AG04450 (cell line): ENCODE data around the gene PDE1C. TPM values are rescaled to one million over a fixed set of nuclear protein-coding genes. Genes with fewer than 3 reads are reported as not detected.
"Not testable (repeated sequence)": the region's sequence is repeated elsewhere in the genome, so short reads cannot be mapped to it uniquely, and the experiment has no call there.

Experiments used
- CTCF ChIA-PET: fragments of 300-600, 350-600 bp; formaldehyde crosslinking; extraction: SDS; loops from one replicate; lab custom pipeline; 2022; ENCODE audit warnings: antibody characterized with exemption, inconsistent platforms; lab: Charles Lee
- POLR2A ChIA-PET: fragments of 350-600 bp; formaldehyde crosslinking; extraction: SDS; loops from one replicate; lab custom pipeline; 2021; ENCODE audit warnings: antibody characterized with exemption, inconsistent platforms; lab: Yijun Ruan, JAX
- DNase-seq: peaks from one replicate; pipeline ENCODE4 v3.0.0-alpha.2; 2011; ENCODE audit warnings: low read depth, low spot score
- H3K27ac ChIP-seq: one replicate; pipeline ENCODE4 v1.5.1; 2012; ENCODE audit warnings: low read depth, low read length, control low read depth
- H3K27me3 ChIP-seq: one replicate; pipeline ENCODE4 v1.6.0; 2012; ENCODE audit warnings: low read length; ENCODE audit not compliant: control insufficient read depth, insufficient read depth
- H3K4me3 ChIP-seq: 2 replicates; pipeline ENCODE4 v1.5.1; 2011; ENCODE audit warnings: mild to moderate bottlenecking, low read depth, low read length, control low read depth
- H3K9me3 ChIP-seq: 2 replicates; pipeline ENCODE4 v1.5.1; 2012; ENCODE audit warnings: low read length; ENCODE audit not compliant: control insufficient read depth, insufficient read depth
- CTCF ChIP-seq: IDR thresholded peaks from 2 replicates; pipeline ENCODE4 v1.5.1; 2011; ENCODE audit warnings: low read depth, low read length, control low read depth, inconsistent platforms
- polyA plus RNA-seq: library from polyadenylated mRNA; depleted of rRNA; stranded (reverse); fragments of >200 nt; gene quantifications from 2 replicates; pipeline ENCODE4 v1.2.3, GENCODE V29; 2011

Gene PDE1C
- polyA plus RNA-seq, 1 experiment, result 3.8 TPM

GRCh38 chr7:31850601-31851000 lies 219.6 kb downstream of the PDE1C start:
- no peak for DNase-seq
- Histone ChIP-seq H3K4me3 (no peak overlapping the region), H3K9me3 (peaks cover 5% of the 10 kb centered on the region; the same call in 1 of the 2 replicates), H3K27me3 (no peaks in the 10 kb centered on the region), H3K27ac (no peak overlapping the region)
- POLR2A ChIA-PET, result no interaction called here
- TF ChIP-seq CTCF, result no peak
- CTCF ChIA-PET, result no interaction called here

- TF ChIP-seq CTCF, result no peak
- H3K27ac ChIP-seq, result no peak overlapping the region
- ChIA-PET CTCF (no interaction called here), POLR2A (no interaction called here)
- no peaks in the 10 kb centered on the region for H3K27me3 ChIP-seq
- peaks cover 5% of the 10 kb centered on the region; the same call in 1 of the 2 replicates for H3K9me3 ChIP-seq
- no peak overlapping the region for H3K4me3 ChIP-seq
- DNase-seq, result no peak
Measured at GRCh38 chr7:31850066-31850465, 220.1 kb downstream of the PDE1C start.

- no peak overlapping the region for H3K27ac ChIP-seq
- H3K4me3 ChIP-seq, result no peak overlapping the region
- DNase-seq, result no peak
- no peak for TF ChIP-seq CTCF
- no peaks in the 10 kb centered on the region for H3K27me3 ChIP-seq
- POLR2A ChIA-PET, result no interaction called here
- no peaks in the 10 kb centered on the region for H3K9me3 ChIP-seq
- CTCF ChIA-PET, result no interaction called here
Measured at GRCh38 chr7:31835471-31835870, 234.7 kb downstream of the PDE1C start.

- POLR2A ChIA-PET, H3K9me3 ChIP-seq, H3K27me3 ChIP-seq, CTCF ChIA-PET, H3K4me3 ChIP-seq, H3K27ac ChIP-seq, DNase-seq: not testable (repeated sequence)
Measured at GRCh38 chr7:31833625-31834024, 236.6 kb downstream of the PDE1C start.

GRCh38 chr7:31828520-31828919 lies 241.7 kb downstream of the PDE1C start:
- H3K27ac ChIP-seq, result no peak overlapping the region
- CTCF ChIA-PET, result no interaction called here
- H3K27me3 ChIP-seq, result no peaks in the 10 kb centered on the region
- TF ChIP-seq CTCF, result no peak
- POLR2A ChIA-PET, result no interaction called here
- H3K4me3 ChIP-seq, result no peak overlapping the region
- no peak for DNase-seq
- no peaks in the 10 kb centered on the region; the same call in 1 of the 2 replicates for H3K9me3 ChIP-seq

- DNase-seq, result no peak
- no peak overlapping the region for H3K4me3 ChIP-seq
- H3K27ac ChIP-seq, result no peak overlapping the region
- no peak for TF ChIP-seq CTCF
- no peaks in the 10 kb centered on the region for H3K27me3 ChIP-seq
- no peaks in the 10 kb centered on the region; the same call in 1 of the 2 replicates for H3K9me3 ChIP-seq
- ChIA-PET POLR2A (no interaction called here), CTCF (no interaction called here)
Measured at GRCh38 chr7:31825576-31825975, 244.6 kb downstream of the PDE1C start.
